BJ (cell line): ENCODE results near the gene GPX8. TPM values are rescaled to one million over a fixed set of nuclear protein-coding genes. Genes with fewer than 3 reads are reported as not detected.

Source experiments
- CTCF ChIA-PET: fragments of 350-600 bp; formaldehyde crosslinking; extraction: SDS; loops from one replicate; lab custom pipeline; 2021; ENCODE audit warnings: antibody characterized with exemption, inconsistent platforms; lab: Yijun Ruan, JAX
- POLR2A ChIA-PET: fragments of 300-600 bp; sonication (Branson Sonifier 250); formaldehyde crosslinking; extraction: SDS; loops from one replicate; lab custom pipeline; 2021; ENCODE audit warnings: antibody characterized with exemption; lab: Charles Lee
- DNase-seq: peaks from one replicate; pipeline ENCODE4 v3.0.0-alpha.2; 2011; ENCODE audit warnings: low read depth
- H3K27me3 ChIP-seq: 2 replicates; pipeline ENCODE4 v1.6.0; 2011; ENCODE audit warnings: low read length; ENCODE audit not compliant: control insufficient read depth, insufficient read depth
- H3K36me3 ChIP-seq: 2 replicates; pipeline ENCODE4 v1.5.1; 2011; ENCODE audit warnings: low read length; ENCODE audit not compliant: control insufficient read depth, insufficient read depth
- H3K4me3 ChIP-seq: 2 replicates; pipeline ENCODE4 v1.5.1; 2011; ENCODE audit warnings: low read depth, mild to moderate bottlenecking, control low read depth, low read length
- polyA plus RNA-seq: library from polyadenylated mRNA; depleted of rRNA; stranded (reverse); fragments of >200 nt; gene quantifications from 2 replicates; pipeline ENCODE4 v1.2.3, GENCODE V29; 2011
- TF ChIP-seq, protein P1 (sequence below): IDR thresholded peaks from 2 replicates; pipeline ENCODE4 v1.5.1; 2011; ENCODE audit warnings: low read depth, mild to moderate bottlenecking, control low read depth, inconsistent platforms, low read length, moderate library complexity; ENCODE audit not compliant: insufficient read depth

Gene GPX8
- polyA plus RNA-seq, 1 experiment = 115 TPM

DNA sequence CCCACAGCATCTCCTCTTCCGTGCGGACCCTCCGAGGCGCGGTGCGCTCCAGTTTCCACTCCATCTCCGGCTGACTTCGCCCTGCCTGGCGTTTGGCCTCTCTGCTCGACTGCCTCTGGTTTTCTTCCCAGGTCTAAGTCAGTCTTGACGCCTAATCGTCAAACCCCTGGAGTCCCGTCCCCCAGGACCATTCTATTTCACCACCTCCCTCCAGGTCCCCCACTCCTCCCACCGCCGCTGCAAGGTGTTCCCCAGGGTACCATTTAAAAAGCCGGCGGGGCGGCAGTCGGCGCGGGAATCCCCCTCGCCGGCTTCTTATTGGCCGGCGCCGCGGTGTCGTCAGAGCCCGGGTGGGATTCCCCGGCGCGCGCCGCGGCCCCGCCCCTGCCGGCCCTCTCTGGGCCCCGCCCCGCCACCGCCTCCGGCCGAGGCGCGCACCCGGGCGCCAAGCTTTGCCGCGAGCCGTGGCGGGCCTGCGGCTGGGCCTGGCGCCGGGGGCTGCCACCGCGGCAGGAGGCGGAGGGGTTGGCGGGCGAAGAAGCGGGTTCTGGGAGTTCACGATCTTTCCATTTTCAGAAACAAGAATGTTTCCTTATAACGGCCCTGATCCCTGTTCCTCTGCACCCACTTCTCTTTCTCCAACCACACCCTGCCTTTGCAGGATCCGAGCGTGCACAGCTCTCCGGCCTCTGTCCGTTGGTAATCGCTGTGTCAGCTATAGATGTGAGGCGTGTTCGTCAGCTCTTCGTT, 13.1 kb downstream of the GPX8 start, which contains the start of gene CDC20B:
CDC20B (minus strand) TSS at position 241 of the 750 bp plus-strand sequence; CDS start at position 64, 177 bp downstream.
- Histone ChIP-seq H3K4me3 (peak within 1 kb of the TSS; percentile 43), H3K27me3 (peaks cover 25% of the 10 kb centered on the region), H3K36me3 (no peaks in the 10 kb centered on the region)
- ChIA-PET POLR2A (no interaction called here), CTCF (interaction anchor here (0.8 to 3.8 kb wide), 7 partner anchors 11 to 132 kb away, joined by 3 to 17 read pairs (median 4); partner anchors contain the start of gene GPX8)
- TF ChIP-seq, protein P1, sequence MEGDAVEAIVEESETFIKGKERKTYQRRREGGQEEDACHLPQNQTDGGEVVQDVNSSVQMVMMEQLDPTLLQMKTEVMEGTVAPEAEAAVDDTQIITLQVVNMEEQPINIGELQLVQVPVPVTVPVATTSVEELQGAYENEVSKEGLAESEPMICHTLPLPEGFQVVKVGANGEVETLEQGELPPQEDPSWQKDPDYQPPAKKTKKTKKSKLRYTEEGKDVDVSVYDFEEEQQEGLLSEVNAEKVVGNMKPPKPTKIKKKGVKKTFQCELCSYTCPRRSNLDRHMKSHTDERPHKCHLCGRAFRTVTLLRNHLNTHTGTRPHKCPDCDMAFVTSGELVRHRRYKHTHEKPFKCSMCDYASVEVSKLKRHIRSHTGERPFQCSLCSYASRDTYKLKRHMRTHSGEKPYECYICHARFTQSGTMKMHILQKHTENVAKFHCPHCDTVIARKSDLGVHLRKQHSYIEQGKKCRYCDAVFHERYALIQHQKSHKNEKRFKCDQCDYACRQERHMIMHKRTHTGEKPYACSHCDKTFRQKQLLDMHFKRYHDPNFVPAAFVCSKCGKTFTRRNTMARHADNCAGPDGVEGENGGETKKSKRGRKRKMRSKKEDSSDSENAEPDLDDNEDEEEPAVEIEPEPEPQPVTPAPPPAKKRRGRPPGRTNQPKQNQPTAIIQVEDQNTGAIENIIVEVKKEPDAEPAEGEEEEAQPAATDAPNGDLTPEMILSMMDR = no peak
- DNase-seq = no peak

DNA sequence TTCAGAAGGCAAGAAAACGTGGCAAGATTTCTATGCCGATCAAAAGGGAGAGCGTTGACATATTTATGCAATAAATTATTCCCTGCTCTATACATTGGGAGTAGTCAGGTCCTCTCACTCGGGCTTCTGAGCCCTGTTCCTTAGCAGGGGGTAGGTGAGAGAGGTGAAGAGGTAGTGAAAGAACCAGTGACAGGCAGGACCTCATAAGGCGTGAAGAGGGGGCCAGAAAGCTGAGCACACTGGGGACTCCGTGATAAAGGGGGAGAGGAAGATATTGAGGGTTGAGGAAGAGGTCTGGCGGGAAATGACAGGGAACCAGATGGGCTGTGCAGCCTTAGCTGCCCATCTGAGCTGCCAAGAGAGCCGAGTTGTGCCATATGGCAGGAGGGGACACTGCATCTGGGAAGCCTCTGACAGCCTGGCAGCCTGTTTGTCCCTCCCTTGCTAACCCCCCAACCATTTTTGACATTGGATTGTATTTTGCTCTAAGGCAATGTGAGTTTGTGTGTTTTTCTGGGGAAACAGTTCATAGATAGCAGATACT, 13.8 kb downstream of the GPX8 start:
- TF ChIP-seq, protein P1 = no peak
- H3K4me3 ChIP-seq = peak overlapping the region; percentile 43
- DNase-seq = no peak
- H3K27me3 ChIP-seq = peaks cover 25% of the 10 kb centered on the region
- ChIA-PET CTCF (interaction anchor here (0.9 to 3.8 kb wide), 3 partner anchors 11 to 14 kb away, joined by 4 to 17 read pairs (median 6); partner anchors contain the start of gene GPX8), POLR2A (no interaction called here)
- H3K36me3 ChIP-seq = no peaks in the 10 kb centered on the region

GRCh38 chr5:55175781-55176175, 15.8 kb downstream of the GPX8 start:
- TF ChIP-seq, protein P1 = no peak
- Histone ChIP-seq H3K4me3 (no peak overlapping the region), H3K36me3 (no peaks in the 10 kb centered on the region), H3K27me3 (peaks cover 27% of the 10 kb centered on the region)
- CTCF ChIA-PET = interaction anchor here (0.6 to 1.3 kb wide), 6 partner anchors 16 to 1469 kb away, joined by 3 to 4 read pairs (median 3); partner anchors contain the start of gene GPX8
- DNase-seq = no peak
- POLR2A ChIA-PET = interaction anchor here (0.6 kb wide), 1 partner anchor 928 kb away, joined by 4 read pairs; no protein-coding TSS in a partner anchor

GRCh38 chr5:55176176-55176818, 16.3 kb downstream of the GPX8 start:
- POLR2A ChIA-PET = interaction anchor here (0.6 kb wide), 1 partner anchor 929 kb away, joined by 4 read pairs; no protein-coding TSS in a partner anchor
- CTCF ChIA-PET = interaction anchor here (0.6 to 1.4 kb wide), 4 partner anchors 16 to 803 kb away, joined by 3 to 4 read pairs (median 3); partner anchors contain the start of gene GPX8
- Histone ChIP-seq H3K4me3 (no peak overlapping the region), H3K27me3 (peaks cover 27% of the 10 kb centered on the region), H3K36me3 (no peaks in the 10 kb centered on the region)
- TF ChIP-seq, protein P1 = 0 out of 2 replicates have a peak, but pooled peaks have one; percentile 11
- DNase-seq = no peak
